Measurements from ENCODE around the gene NR3C2. TPM values are rescaled to one million over a fixed set of nuclear protein-coding genes. Genes with fewer than 3 reads are reported as not detected.
"Not testable (repeated sequence)": the region's sequence is repeated elsewhere in the genome, so short reads cannot be mapped to it uniquely, and the experiment has no call there.

The NR3C2 gene
- polyA plus RNA-seq, 1 donor: 20.4 TPM

DNA sequence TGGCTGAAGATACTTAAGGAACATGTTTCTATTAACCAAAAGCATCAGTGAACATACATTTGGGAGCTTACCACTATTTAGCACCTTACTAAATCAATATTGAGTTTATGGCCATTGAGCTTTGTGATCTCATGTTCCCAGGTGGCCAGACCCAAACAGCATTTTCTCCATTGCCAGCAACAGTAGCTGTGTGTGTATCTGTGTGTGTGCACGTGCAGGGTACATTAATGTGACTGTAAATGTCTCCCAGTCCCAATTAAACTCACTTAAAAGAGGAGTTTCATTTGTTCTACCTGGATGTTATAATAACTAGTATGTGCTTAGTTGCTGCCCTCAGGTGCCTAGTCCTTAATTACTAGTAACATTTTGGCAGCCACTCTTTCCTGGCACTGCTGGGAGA lies 282.4 kb downstream of the NR3C2 start:
- no peak for DNase-seq

DNA sequence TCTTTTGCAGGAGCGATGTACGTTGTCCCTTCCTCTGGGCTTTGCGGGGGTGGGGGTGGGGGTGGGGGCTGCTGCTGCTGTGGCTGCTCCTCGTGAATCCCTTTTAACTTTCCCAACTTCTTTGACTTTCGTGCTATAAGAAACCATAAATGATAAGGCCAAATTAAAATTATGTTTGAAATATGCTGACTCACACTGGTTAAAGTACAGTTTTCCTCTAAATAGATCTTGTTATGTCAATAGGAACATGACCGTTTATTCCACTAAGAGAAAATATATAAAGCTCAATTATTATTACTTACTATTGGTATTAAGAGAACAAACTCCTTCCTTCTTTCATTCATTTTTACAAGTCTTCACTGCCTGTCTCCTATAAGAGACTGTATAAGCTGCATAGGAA lies 287.4 kb downstream of the NR3C2 start:
- no peak for DNase-seq

DNA sequence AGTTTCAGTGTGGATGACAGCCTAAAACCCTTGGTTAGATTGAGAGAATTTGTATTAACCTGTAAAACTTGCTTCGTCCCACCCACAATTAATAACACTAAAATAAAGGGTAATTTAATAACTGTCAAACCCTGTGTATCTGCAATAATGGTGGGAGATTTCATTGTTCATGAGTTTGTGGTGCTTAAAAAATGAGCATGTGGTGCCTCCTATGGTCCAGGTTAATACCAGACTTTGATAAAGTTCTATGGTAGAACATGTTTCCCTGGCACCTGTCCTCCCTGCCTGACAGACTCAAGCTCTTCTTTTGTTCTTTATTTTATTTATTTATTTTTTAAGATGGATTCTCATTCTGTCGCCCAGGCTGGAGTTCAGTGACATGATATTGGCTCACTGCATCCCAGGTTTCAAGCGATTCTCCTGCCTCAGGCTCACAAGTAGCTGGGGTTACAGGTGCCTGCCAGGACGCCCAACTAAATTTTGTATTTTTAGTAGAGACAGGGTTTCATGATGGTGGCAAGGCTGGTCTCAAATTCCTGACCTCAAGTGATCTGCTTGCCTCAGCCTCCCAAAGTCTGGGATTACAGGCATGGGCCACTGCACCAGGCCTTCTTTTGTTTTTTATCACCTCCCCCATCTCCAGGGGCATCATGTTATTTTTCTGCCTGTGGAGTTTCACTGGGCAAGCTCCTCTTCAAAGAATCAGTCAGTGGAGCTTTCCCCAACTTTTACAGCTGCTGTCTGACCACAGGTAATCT lies 289.2 kb downstream of the NR3C2 start:
- no peak for DNase-seq

DNA sequence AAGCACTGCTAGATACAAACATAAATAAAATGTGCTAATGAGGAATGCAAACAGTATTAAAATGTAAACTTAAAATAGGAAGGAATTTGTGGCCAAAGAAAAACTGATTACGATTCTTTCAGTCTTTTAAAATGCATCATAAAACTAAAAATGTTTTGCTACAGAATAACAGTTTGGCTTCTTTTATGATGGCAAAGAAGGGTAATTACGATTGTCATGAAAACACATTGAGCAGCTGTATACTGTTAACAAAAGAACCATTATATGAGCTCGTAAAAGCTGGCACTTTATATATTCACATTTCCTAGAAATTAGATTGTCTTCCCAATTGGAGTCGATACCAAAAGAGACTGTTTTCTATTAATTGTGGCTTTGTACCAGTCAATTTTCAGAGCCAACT lies 290.4 kb downstream of the NR3C2 start:
- no peak for DNase-seq

DNA sequence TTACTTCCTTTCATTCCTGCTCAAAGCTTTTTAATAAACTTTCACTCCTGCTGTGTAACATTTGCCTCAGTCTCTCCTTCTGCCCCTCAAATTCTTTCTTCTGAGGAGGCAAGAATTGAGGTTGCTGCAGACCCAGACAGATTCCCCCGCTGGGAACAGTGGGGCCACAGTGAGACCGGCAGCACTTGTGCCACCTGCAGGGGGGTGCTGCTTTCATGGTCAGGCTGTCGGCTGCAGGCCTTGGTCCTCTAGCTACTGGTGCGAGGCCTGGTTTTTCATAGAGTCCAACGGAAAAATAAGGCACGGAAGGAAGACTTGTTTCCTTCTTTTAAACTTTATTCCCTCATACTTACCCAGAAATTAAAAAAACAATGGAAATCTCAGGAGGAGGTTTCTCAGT lies 296.7 kb downstream of the NR3C2 start:
- DNase-seq: no peak

DNA sequence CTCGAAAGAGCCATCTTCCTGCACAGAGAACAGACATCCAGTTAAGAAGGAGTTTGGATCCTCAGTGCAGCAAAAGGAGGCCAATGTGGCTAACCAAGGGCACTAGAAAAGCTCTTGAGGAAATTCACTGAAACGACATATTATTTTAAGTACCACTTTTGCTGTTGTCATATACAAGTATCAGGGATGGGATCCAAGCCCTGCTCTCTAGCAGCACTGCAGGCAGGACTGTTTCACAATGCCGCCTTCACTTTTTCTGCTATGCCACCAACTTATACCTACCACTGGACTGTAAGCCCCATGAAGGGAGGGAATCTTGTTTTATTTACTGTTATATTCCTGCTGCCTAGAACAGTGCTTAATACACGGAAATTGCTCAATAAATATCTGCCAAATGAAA lies 299.0 kb downstream of the NR3C2 start:
- no peak for DNase-seq

DNA sequence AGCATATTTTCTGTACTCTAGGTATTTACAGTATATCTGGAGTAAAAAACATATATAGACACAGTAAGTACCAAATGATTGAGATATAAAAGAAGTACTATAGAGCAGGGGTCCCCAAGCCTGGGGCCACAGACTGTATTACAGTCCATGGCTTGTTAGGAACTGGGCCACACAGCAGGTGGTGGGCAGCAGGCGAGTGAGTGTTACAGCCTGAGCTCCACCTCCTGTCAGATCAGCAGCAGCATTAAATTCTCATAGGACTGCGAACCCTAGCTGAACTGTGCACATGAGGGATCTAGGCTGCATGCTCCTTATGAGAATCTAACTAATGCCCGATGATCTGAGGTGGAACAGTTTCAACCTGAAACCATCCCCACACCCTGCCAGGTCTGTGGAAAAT lies 300.7 kb downstream of the NR3C2 start:
- DNase-seq: no peak

DNA sequence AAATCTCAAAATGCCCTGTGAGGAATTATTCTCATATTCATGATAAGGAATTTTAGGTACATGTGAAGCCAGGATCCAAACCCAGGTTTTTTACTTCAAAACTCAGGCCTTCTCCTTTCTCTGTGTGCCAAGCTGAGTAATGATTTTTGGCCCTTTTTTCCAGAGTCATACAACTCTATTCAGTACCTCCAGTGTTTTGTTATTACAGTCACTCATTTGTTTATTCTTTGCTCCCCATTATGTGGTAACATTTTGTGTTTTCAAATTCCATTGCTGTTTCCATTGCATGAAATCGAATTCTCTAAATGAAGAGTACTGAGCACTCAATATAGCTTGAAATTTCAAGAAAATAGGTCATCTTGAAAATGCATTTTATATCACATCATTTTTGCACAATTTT lies 315.4 kb downstream of the NR3C2 start:
- no peak for DNase-seq

DNA sequence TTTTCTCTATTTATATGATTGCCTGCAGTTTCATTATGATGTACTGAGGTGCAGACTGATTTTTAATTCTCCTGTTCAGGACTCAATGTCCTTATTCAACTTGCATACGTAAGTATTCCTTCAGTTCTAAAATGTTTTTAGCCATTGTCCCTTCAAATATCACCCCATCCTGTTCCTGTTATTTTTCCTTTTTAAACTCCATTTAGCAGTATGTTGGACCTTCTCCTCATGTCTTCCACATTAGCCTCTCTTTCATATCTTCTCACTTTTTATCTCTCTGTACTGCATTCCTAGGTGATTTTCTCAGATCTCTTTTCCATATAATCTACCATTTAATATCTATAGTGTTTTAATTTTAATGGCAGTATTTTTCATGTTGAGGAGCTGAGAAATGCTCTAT lies 317.7 kb downstream of the NR3C2 start:
- no peak for DNase-seq

DNA sequence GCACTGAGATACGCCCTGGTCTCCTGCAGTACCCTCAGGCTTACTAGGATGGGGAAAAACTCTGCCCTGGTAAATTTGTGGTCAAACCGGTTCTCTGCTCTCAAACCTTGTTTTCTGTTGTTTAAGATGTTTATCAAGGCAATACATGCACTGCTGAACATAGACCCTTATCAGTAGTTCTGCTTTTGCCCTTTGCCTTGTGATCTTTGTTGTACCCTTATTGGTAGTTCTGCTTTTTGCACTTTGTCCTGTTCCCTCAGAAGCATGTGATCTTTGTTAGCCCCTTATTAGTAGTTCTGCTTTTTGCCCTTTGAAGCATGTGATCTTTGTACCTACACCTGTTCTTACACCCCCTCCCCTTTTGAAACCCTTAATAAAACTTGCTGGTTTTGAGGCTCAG lies 319.1 kb downstream of the NR3C2 start:
- DNase-seq: not testable (repeated sequence)

DNA sequence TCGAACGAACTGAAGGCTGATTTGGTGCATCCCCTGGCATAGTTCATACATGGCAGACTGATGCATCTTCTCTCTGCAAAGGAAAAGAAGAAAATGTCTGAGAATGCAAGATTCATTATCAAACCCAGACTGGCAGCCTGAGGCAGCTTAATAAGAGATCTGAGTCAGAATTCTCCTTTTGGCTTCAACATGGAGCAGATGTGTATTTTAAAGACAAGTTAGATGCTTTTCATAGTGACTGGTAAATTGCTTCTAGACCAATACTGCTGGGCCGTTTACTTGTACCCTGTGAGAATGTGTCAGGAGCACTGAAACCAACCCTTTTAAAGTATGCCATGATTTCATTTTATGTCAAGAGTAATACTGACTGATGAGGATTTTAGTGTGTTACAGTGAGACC lies 322.0 kb downstream of the NR3C2 start:
- no peak for DNase-seq

DNA sequence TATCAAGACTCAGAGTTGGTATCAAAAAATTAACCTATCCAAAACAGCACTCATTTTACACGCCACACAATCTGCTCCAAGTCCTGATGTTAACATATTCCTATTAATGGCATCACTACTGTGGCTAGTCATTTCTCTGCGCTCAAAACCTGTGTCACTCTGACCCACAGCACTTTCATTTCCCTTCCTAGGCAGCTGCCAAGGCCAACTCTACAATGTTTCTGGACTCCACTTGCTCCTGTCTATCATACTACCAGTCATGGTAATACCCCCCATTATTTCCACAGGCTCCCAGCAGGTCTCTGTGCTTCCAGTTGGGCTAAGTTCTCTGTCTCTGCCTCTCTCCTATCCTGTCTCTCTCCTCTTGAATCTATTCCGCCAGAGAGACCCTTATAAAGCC lies 323.6 kb downstream of the NR3C2 start:
- no peak for DNase-seq

DNA sequence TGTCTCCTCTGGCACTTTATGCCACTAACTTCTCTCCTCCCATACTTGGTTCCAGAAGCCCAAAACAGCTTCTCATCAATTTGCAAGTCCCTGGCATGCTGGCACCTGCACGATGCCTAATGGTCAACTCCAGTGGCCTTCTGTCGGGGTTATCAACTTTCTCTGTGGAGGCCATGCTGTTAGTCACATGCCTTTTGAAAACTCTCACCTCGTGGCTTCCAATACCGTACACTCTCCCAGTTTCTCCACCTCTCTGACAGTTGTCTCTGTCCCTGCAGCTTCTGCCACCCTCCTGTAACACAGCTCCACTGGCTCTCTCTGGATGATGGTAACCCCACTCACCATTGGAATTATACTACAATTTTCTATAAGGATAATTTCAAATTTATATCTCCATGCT lies 324.0 kb downstream of the NR3C2 start:
- DNase-seq: no peak

DNA sequence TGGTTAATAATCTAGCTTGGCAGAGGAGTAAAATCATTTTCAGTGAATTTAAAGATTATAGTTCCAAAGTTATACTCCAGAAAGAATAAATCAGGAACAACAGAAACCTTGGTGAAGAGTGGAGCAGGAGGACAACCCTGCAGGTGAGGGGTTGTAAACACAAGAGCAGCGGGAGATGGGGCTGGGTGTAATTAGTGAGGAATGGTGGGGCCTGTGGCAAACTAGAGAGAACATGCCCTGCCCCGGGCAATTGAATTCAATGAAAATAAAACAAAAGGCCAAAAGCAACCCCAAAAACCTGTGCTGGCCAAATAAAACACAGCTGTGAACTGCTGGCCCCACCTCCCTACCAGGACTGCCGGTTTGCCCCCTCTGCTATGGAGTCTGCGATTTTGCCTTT lies 325.2 kb downstream of the NR3C2 start:
- no peak for DNase-seq

DNA sequence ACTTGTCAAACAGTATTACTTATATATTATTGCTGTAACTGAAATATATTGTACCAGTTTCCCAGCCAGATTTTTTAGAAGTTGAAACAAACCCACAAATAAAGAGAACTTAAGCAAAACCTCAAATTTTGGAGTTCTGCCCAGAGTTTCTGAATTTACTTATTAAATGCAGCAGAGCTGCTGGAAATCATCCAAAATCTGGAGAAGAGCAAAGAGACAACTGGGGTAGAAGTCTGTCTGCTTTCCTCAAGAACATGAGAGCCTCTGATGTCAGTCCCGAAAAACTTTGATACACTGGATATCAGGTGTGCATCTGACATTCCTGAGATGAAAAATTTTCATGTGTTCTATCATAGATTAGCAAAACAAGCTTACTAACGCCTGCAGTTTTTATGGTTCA lies 325.9 kb downstream of the NR3C2 start:
- peak; percentile 82 for DNase-seq

DNA sequence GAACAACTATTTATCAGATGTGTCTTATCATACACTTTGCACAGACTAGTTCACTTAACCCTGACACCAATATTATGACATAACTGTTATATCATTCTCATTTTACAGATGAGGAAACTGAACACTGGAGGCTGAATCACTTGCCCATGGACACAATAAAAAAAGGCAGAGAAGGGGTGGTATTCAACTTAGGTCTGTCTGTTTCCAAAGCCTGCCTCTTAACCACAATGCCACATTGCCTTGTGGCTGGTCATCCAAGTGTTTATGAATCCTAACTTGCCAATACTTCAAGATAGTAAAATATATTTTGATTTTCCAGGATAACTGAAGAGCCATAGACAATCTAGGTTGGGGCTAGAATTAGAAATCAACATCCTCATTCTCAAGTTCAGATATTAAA lies 327.8 kb downstream of the NR3C2 start:
- DNase-seq: no peak

DNA sequence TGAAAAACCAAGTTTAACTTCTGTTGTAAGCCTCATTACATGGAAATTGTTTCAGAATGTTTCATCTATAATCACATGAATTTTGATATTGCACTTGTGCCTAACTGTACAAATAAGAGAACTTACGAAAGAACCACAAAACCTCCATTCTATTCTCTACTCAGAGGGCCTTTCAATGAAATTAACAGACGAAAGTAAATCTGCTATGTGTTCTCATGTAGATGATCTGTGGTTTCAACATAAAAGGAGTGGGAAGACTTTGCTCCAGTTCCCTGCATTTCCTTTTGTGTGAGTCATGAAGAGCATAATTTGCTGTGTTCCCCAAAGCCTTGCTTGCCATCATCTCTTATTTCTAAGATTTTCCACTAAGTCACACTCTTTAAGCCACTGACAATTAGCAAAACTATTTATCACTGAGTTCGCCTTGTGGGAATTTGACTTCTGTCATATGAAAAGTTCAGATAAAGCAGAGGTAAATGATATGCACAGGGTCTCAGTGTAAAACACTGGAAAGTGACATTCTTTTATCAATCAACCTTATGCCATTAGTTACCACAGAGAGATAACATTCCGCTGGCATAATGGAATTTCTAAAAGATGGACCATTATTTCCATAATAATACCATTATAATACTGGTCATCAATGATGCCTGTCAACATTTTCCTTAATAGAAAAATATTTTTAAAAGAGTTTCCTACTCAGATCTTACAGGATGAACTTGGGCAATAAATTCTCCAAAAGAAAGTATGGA lies 329.8 kb downstream of the NR3C2 start:
- DNase-seq: no peak

DNA sequence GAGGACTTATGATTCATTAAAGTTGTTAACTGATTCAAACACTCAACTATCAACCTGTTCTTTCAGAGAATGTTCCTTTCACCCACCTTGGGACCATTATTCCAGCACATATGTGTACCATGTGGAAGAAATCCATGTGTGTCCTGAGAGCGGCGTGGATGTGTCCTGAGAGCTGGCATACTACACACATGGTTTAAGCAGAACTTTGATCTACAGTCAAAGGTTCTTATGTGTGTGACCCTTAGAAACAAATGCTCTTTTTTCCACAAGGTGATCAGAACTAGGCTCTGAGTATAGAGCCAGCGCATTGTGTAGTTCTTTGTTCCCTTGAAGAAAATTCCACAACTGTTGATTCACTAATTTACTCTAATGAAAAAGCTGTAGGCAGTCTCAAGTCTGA lies 332.0 kb downstream of the NR3C2 start:
- DNase-seq: no peak

DNA sequence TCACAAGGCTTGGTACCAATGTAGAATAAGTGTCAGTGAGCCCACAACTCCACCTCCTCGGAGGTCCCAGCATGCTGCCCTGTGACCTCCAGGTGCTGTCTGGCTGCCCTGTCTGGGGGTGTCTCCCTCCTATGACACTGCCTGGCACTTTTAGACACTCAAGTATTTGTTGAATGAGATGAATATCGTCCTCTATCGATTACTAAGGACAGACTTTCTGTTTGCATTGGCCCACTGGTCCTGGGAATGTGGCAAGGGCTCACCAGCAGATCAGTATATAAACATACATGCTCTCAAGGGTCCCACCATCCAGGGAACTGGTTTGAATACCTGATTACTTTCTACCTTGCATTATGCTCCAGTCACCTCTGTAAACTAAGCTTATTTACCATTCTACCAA lies 333.0 kb downstream of the NR3C2 start:
- no peak for DNase-seq

DNA sequence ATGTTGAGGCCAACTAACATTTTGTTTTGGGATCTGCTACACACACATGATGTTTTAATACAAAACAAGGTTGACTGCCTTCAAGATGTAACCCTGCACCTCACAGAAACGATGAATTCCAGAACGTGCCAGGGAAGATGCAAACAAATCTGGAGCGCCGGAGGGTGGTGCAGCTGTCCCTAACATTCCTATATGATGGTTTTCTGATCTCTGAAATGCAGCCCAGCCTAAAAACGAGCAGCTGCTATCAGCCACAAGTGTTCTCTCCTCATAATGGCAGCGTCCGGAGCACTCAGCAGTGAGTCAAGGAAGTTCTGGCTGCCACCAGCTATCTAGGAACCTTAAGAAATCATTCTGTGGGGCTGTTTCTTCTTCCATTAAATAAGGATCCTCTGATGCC lies 333.4 kb downstream of the NR3C2 start:
- no peak for DNase-seq

DNA sequence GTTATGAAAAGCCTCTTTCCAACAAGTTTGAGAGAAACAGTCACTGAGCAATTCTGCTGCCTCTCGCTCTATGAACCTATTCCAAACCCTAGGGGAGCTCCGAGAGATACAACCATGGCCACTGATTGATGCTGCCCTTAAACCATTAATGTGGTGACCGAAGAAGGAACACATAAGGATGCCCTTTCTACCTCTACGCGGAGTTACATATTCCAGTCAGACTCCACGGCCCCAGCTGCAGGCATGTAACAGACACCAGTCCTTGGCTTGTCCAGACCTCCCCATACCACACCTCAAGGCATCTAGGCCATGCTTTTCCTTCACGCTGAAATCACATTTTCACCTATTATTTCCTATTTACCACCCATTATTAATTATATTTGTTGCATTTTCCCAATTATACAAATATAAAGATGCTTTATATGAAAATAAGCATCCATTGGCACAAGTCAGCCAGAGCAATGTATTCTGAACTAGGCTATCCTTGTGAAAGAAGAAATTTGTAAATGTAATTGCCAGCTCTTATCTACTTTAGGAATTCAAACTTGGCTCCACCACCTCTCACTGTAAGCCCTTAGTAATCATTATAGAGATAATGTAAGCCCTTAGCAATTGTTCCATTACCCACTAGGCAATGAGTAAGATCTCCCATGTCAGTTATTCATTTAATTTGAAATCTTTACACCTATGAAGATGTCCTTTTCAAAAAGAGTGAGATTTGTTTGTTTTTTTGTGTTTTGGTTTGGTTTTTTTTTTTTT lies 338.4 kb downstream of the NR3C2 start:
- DNase-seq: no peak

DNA sequence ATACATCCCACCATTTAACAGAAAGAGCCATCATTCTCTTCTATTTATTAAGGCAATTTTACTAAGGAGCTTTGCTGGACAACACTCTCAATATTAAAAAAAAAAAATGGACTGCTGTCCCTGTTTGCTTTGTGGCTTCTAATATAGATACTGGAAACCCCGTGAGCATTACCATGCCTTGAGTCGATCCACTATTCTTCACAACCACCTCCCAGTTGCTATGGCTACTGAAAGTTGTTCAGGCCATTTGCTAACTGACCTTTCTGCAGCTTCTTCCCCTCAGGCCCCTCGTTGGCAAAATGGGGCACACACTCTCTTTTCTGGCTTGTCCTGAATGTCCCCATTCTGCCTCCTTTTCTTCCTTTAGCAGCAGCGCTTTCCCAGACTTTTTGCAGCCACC lies 340.4 kb downstream of the NR3C2 start:
- DNase-seq: no peak

DNA sequence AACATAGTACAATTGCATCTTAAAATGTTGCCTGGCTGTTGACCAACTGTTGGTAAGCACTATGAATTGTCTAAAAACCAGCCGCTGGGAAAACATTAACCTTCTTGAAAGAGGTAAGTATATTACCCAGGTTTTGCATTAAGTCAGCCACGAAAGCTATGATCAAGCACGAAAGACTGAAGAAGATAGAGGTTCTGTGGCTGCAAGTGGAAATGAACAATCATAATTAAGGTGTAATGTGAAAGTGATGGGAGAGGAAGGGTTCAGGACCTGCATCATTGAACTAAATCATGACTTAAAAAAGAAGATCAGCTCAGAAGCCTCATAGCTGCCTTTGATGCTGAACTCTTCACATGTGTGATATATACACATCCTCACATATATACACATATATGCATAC lies 341.0 kb downstream of the NR3C2 start:
- no peak for DNase-seq

DNA sequence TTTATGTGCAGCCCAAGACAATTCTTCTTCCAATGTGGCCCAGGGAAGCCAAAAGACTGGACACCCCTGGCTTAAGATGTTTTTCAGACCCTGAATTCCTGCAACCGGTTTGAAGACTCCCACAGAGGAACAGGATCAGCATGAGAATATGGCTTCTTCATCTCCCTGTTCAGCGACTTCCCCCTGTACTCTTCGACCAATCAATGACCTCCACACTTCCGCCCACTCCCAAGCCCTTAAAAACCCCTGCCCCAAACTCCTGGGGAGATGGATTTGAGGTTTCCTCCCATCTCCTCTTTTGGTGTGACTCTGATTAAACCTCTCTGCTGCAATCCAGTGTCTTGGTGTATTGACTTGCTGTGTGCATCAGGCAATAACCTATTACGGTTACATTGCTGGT lies 344.4 kb downstream of the NR3C2 start:
- no peak for DNase-seq

Data from hindlimb muscle (tissue), 1 donor.